WTC11 (cell line): ENCODE measurements around the gene CDKL5. TPM values are rescaled to one million over a fixed set of nuclear protein-coding genes. Genes with fewer than 3 reads are reported as not detected.

Experiments used
- ATAC-seq: fragments of 200-7000 bp; cut with Tn5 transposase; 2 replicates; pipeline ENCODE4 v1.10.0; 2021; ENCODE audit warnings: mild to moderate bottlenecking, moderate library complexity
- CTCF ChIA-PET: fragments of 300-600 bp; sonication (Branson Sonifier 250); formaldehyde crosslinking; loops from one replicate; lab custom pipeline; 2021; ENCODE audit warnings: antibody characterized with exemption; lab: Charles Lee
- POLR2A ChIA-PET: fragments of 350-600 bp; sonication (Branson Sonifier 250); formaldehyde crosslinking; loops from one replicate; lab custom pipeline; 2021; ENCODE audit warnings: antibody characterized with exemption; lab: Charles Lee
- DNase-seq: peaks from one replicate; pipeline ENCODE4 v3.0.0; 2021; ENCODE audit warnings: low spot score
- H3K27ac Mint-ChIP-seq: 2 replicates; pipeline ENCODE4 v1.8.0; 2021; ENCODE audit warnings: mixed read lengths
- H3K27me3 Mint-ChIP-seq: 2 replicates; pipeline ENCODE4 v1.8.0; 2021; ENCODE audit warnings: low read depth, mild to moderate bottlenecking, moderate library complexity, mixed read lengths
- H3K36me3 Mint-ChIP-seq: 2 replicates; pipeline ENCODE4 v1.8.0; 2021; ENCODE audit warnings: mixed read lengths
- H3K4me1 Mint-ChIP-seq: 2 replicates; pipeline ENCODE4 v1.8.0; 2022; ENCODE audit warnings: mixed read lengths
- H3K4me3 Mint-ChIP-seq: 2 replicates; pipeline ENCODE4 v1.8.0; 2021; ENCODE audit warnings: mild to moderate bottlenecking, moderate library complexity, mixed read lengths
- H3K9me3 Mint-ChIP-seq: 2 replicates; pipeline ENCODE4 v1.8.0; 2021; ENCODE audit warnings: mixed read lengths
- ARID4B ChIP-seq: sonication (generic); formaldehyde crosslinking; IDR thresholded peaks from 2 replicates; pipeline ENCODE4 v1.8.0; 2023; ENCODE audit warnings: missing genetic modification reagents, mild to moderate bottlenecking, borderline replicate concordance
- ATF3 ChIP-seq: sonication (generic); formaldehyde crosslinking; conservative IDR thresholded peaks from 2 replicates; pipeline ENCODE4 v1.8.1; 2022; ENCODE audit warnings: mild to moderate bottlenecking, missing genetic modification reagents
- CREB1 ChIP-seq: sonication (generic); formaldehyde crosslinking; IDR thresholded peaks from 2 replicates; pipeline ENCODE4 v1.8.0; 2023; ENCODE audit warnings: mild to moderate bottlenecking, missing genetic modification reagents
- EMX1 ChIP-seq: fragments of 250-450 bp; sonication (Bioruptor Pico); IDR thresholded peaks from 2 replicates; pipeline ENCODE4 v1.8.0; 2021; ENCODE audit warnings: mild to moderate bottlenecking
- ESRRA ChIP-seq: sonication (generic); formaldehyde crosslinking; IDR thresholded peaks from 2 replicates; pipeline ENCODE4 v1.8.1; 2022; ENCODE audit warnings: mild to moderate bottlenecking, missing genetic modification reagents, borderline replicate concordance
- GTF2I ChIP-seq: fragments of 250-450 bp; sonication (Bioruptor Pico); conservative IDR thresholded peaks from 2 replicates; pipeline ENCODE4 v1.4.0; 2021; ENCODE audit warnings: mild to moderate bottlenecking
- IRF1 ChIP-seq: sonication (generic); formaldehyde crosslinking; IDR thresholded peaks from 2 replicates; pipeline ENCODE4 v1.8.0; 2023; ENCODE audit warnings: missing genetic modification reagents
- MXD4 ChIP-seq: fragments of 250-450 bp; sonication (Bioruptor Pico); IDR thresholded peaks from 2 replicates; pipeline ENCODE4 v1.8.0; 2021; ENCODE audit warnings: mild to moderate bottlenecking, moderate library complexity, borderline replicate concordance
- NFYB ChIP-seq: sonication (generic); formaldehyde crosslinking; conservative IDR thresholded peaks from 2 replicates; pipeline ENCODE4 v1.8.0; 2022; ENCODE audit warnings: low read depth, missing genetic modification reagents
- PRDM15 ChIP-seq: sonication (generic); formaldehyde crosslinking; IDR thresholded peaks from 2 replicates; pipeline ENCODE4 v1.8.0; 2022; ENCODE audit warnings: missing genetic modification reagents
- RELA ChIP-seq: sonication (generic); formaldehyde crosslinking; IDR thresholded peaks from 2 replicates; pipeline ENCODE4 v1.8.1; 2022; ENCODE audit warnings: missing genetic modification reagents, mild to moderate bottlenecking, borderline replicate concordance
- RORB ChIP-seq: fragments of 250-450 bp; sonication (Bioruptor Pico); IDR thresholded peaks from 2 replicates; pipeline ENCODE4 v1.9.0; 2021; ENCODE audit warnings: mild to moderate bottlenecking
- SP1 ChIP-seq: sonication (generic); formaldehyde crosslinking; conservative IDR thresholded peaks from 2 replicates; pipeline ENCODE4 v1.8.1; 2022; ENCODE audit warnings: missing genetic modification reagents
- TCF7 ChIP-seq: sonication (generic); formaldehyde crosslinking; IDR thresholded peaks from 2 replicates; pipeline ENCODE4 v1.8.0; 2022; ENCODE audit warnings: mild to moderate bottlenecking, low read depth, missing genetic modification reagents, moderate library complexity
- TEAD1 ChIP-seq: sonication (generic); formaldehyde crosslinking; IDR thresholded peaks from 2 replicates; pipeline ENCODE4 v1.8.0; 2022; ENCODE audit warnings: mild to moderate bottlenecking, missing genetic modification reagents
- TEAD4 ChIP-seq: sonication (generic); formaldehyde crosslinking; IDR thresholded peaks from 2 replicates; pipeline ENCODE4 v1.8.0; 2022; ENCODE audit warnings: mild to moderate bottlenecking, missing genetic modification reagents
- ZNF219 ChIP-seq: sonication (generic); formaldehyde crosslinking; IDR thresholded peaks from 2 replicates; pipeline ENCODE4 v1.8.0; 2023; ENCODE audit warnings: missing genetic modification reagents, mild to moderate bottlenecking, borderline replicate concordance
- ZSCAN18 ChIP-seq: fragments of 250-450 bp; sonication (Bioruptor Pico); IDR thresholded peaks from 2 replicates; pipeline ENCODE4 v2.1.2; 2022; ENCODE audit warnings: mild to moderate bottlenecking, moderate library complexity
- total RNA-seq: library from RNA; stranded (reverse); gene quantifications from 3 replicates; pipeline ENCODE4 v1.2.3, GENCODE V29; 2021

Gene CDKL5
- total RNA-seq, 1 experiment from 2014 or later, result 13.6 TPM

- DNase-seq (no peak), ATAC-seq (no peak)
- ChIA-PET POLR2A (no interaction called here), CTCF (no interaction called here)
- Mint-ChIP-seq H3K27me3 (no peaks in the 10 kb centered on the region), H3K9me3 (no peaks in the 10 kb centered on the region), H3K36me3 (no peaks in the 10 kb centered on the region), H3K4me3 (no peak overlapping the region), H3K4me1 (peaks cover 11% of the 10 kb centered on the region), H3K27ac (no peak overlapping the region)
- TF ChIP-seq TEAD1 (CRISPR knock-in tag), result no peak
- TF ChIP-seq NFYB (CRISPR knock-in tag), result no peak
- TF ChIP-seq ARID4B (CRISPR knock-in tag), result no peak
- no peak for TF ChIP-seq ATF3 (CRISPR knock-in tag)
- no peak for TF ChIP-seq TEAD4
- no peak for TF ChIP-seq CREB1 (CRISPR knock-in tag)
- no peak for TF ChIP-seq GTF2I (CRISPR knock-in tag)
- no peak for TF ChIP-seq SP1
- no peak for TF ChIP-seq ESRRA (CRISPR knock-in tag)
- TF ChIP-seq MXD4 (CRISPR knock-in tag), result no peak
- TF ChIP-seq IRF1 (CRISPR knock-in tag), result no peak
- no peak for TF ChIP-seq RORB (CRISPR knock-in tag)
- no peak for TF ChIP-seq RELA (CRISPR knock-in tag)
- no peak for TF ChIP-seq EMX1 (CRISPR knock-in tag)
- no peak for TF ChIP-seq TCF7
- TF ChIP-seq PRDM15 (CRISPR knock-in tag), result no peak
- TF ChIP-seq ZSCAN18 (CRISPR knock-in tag), result no peak
- no peak for TF ChIP-seq ZNF219 (CRISPR knock-in tag)
Measured at GRCh38 chrX:18579495-18579894, 154.1 kb downstream of the CDKL5 start.
